NCI-H1694 treated with DMSO at 0.1 percent for 48 hours (cell line): ENCODE data around the gene CBR1.
"Not testable (repeated sequence)": the region's sequence is repeated elsewhere in the genome, so short reads cannot be mapped to it uniquely, and the experiment has no call there.

Experiments
- DNase-seq: peaks from one replicate; lab custom pipeline; 2025; lab: John Stamatoyannopoulos, UW

CBR1 gene

DNA sequence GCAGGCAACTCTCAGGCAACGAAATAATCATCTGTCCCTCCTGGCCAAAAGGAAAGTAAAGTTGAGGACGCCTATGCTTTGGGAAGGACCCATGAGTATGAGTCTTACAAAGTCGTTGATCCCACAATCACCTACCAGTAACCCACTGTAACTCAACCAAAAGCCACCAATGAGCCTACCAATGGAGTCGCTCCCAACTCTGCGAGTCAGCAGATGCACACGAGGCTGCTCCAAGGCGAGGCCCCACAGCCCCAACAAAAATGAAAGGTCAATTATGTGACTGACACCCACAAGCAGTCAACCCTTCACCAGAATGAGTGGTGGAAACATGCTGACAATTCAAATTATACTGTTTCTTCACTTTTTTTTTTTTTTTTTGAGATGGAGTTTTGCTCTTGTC, 21.5 kb upstream of the CBR1 start:
- DNase-seq = no peak

DNA sequence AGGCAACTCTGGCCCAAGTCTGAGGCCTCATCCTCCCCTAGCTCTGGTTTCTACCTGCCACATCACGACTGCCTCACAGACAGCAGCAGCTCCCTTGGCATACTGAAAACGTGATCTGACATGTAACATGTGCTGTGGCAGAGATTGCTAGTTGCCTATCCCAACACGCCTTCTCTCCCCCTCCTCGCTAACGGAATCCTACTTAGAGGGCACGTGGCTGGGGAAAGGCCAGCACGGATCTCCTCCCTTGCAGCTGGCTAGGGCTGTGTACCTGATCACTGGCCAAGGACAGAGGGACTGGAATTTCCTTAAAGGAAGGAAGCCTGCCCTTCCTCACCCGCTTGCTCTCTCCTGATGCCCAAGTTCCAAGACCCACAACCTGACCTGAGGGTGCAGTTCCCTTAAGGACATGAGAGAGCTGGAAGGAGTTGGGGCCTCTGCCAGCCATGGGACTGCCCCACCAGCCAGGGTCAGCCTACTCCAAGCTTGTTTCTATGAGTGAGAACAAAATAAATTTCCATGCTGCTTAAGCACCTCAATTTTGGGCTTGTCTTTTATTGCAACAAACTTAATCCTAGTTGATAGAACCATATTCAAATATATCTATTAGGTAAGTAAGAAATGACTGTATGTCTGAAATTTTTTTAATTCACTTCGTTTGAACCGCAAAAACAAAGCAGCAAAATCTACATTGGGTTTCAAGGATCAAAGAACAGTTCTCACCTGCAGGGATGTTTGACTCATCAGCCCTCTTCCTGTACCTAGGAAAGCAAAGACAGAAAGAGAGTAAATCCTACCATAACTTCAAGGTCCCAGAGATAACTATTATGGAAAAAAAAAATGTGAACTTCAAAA, 16.7 kb upstream of the CBR1 start:
- DNase-seq = no peak

DNA sequence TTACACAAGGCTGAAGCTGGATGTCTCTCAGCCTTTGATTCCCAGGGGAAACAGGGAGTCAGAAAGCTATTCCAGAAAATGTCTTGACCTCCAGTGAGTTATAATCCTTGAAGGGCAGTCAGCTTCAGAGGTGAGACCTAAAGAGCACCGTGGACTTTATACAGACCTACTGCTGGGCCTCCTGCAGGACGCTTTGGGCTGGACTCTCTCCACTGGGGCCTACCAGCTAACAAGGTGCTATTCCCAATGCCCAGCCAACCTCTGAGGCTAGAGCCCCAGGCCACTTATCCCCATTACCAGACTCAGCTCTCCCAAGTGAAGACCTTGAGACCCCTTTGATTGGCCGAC, 16.1 kb upstream of the CBR1 start:
- no peak for DNase-seq

DNA sequence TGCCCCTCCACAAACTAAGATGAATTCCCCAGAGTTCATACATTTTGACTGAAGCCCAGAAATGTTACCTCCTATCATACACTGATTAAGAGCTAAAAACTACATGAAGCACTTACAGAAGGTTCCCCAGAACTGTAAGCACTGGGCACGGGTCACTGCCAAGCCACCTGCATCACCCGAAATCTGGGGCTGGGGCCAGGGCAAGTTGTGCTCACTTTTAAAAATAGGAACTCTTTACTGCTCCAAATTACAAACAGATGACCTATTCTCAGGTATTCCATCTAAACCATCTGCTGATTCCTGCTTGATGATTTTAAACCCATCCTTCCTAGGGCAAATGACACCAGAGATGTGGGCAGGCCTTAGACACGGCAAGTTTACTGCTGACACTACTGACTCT, 14.3 kb upstream of the CBR1 start:
- no peak for DNase-seq

DNA sequence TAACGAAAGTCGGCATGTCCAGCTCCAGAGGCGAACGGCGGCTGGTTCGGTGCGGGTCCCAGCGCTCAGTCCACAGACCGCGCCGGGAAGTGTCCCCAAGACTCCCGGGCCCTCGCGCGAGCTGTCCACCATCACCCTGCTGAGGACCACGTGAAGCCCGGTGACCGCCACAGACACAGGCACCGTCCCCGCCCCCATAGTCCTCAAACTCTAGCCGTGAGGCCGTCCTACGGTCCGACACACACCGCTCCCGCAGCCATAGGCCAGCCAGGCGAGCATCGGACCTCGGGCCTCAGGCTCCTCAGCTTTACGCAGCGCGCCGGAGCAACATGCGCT, 10.0 kb upstream of the CBR1 start:
- no peak for DNase-seq

DNA sequence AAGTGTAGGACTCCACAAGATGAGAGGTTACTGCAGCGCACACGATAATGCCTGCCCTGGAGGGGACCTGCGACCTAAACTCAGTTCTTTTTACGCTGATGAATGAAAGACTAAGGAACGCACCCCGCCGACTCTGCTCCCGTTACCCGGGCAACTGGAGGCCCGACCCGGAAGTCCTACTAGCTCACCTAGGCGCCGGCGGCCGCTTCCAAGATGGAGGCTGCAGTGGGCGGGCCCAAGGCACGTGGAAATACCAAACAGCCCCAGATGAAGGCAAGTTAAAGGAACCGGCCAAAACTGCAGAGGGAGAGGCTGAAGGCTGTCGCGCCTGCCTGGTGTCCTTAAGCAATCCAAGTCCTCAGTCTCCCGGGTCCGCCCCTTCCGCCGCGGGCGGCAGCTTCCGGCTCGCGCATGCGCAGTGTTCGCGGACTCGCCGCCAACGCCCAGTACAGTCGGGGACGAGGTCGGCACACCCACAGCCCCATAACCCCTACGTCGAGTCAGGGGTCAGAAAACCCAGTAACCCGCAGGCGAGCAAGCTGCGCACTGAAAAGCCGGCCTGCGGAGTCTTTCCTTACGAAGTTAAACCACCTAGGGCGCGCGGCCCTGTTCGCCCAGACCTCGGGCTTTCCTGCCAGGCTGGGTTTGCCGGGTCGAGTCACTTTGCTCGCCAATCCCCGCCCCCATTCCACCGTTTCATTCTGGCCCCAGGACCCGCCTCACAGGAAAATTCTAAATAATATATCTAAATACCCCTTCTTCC, 9.5 kb upstream of the CBR1 start, which contains the start of gene SETD4:
SETD4 (minus strand) TSS at position 368 of the 763 bp plus-strand sequence. CDS start 1,638 bp downstream, outside the sequence.
- DNase-seq = peak; percentile 89

DNA sequence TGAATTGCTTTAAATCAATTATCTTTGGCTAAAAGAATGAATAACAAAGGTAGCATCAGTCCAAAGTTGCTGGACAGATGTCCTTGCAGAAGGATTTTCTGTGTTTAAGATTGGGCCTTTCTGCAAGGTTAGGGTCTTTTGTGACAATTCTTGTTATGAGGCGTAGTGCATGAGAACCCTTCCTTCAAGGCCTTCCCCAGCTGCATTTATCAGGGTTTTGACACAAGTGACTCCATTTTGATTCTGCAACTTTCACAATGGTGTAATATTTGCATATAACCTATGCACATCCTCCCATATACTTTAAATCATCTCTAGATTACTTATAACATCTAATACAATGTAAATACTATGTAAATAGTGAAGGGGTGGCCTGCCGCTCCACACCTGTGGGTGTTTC, 8.4 kb upstream of the CBR1 start:
- no peak for DNase-seq

DNA sequence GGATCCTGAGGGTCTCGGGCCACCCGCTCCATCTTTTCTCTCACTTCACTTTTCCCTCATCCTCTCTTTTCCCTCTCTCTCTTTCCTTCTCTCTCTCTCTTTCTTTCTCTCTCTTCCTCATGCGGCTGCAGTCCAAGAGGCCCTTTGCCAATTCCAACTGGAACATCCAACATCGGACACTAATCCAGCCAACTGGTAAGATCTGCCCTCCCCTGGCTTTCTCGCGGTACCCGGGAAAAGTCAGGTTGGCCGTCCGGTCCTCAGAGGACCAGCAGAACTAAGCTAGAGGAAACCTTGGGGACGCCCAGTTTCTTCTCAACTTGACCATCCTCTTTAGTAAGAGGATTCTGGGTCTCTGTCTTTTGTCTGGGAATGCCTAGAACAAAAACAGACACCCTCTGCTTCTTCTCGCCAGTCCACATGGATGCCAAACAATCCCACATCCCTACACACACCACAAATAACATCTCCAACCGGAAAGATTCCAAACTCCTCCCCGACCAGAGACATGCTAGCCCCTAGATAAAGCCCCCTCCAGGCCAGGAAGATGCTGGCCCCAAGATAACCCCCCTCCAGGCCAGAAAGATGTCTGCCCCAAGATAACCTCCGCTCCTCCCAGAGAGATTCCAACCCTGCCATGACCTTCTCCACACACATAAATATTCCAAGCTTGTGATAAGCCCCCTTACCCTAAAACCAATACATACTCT, 6.3 kb upstream of the CBR1 start:
- DNase-seq = no peak

DNA sequence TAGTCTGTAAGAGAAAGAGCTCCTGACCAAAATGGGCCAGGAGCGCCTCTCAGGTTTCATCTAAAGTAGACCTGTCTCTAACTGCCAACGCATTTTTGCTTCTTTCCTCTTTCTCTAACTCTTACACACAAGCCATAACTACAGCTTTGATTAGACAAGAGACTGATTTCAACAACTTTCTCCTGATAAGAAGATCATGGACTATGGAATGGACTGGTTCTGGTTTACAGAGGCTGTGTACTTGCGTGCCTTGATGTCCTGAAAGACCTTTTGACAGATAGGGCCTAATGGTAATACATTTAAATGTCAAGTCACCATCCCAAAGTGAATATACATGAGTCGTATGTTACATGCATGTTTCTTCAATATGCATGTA, 5.8 kb upstream of the CBR1 start:
- DNase-seq = no peak

DNA sequence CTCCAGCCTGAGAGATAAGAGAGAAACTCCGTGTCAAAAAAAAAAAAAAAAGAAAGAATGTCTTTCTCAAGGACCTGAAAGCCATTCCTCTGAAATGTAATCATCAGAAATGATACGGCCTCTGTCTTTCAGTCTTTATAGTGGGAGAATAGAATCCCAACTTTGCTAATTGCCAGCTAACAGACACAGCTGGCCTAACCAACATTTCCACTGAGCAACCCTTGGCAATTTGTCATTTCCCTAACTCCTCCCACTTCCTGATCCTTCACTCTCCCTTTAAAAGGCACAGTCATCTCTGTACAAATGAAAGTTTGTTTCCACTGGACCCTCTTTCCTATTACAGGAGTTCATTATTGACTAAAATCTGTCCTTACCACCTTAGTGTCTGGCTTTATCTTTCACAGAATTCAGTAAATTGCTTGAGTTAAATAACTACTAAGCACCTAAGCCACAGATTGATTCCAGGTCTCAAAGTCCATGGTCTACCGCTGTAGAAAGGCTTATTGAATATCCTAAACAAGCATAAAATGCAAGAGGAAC, 4.3 kb upstream of the CBR1 start:
- DNase-seq = no peak

DNA sequence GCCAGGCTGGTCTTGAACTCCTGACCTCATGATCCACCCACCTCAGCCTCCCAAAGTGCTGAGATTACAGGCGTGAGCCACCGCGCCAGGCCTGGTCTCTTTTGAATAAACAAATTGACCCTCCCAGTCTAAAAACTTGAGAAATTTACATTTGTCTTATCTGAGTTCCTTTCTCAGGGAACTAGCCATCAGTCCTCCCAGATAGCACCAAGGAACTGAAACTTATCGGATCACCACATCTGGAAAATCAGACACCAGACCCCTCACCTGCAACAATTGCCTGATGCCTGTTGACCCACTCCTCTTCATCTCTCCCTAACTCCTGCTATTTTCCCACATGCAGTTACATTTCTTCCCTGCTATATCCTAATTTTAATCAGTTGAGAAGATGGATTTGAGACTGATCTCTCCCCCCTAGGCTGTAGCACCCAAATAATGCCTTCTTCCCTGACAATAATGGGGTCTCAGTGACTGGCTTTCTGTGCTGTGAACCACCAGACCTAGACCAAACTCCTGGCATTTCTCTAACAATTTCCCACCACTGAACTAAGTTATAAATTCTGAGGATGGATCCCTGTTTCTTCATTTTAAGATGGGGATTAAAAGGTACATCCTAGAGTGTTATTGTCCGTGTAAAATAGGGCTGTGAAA, 951 bp upstream of the CBR1 start:
- no peak for DNase-seq

DNA sequence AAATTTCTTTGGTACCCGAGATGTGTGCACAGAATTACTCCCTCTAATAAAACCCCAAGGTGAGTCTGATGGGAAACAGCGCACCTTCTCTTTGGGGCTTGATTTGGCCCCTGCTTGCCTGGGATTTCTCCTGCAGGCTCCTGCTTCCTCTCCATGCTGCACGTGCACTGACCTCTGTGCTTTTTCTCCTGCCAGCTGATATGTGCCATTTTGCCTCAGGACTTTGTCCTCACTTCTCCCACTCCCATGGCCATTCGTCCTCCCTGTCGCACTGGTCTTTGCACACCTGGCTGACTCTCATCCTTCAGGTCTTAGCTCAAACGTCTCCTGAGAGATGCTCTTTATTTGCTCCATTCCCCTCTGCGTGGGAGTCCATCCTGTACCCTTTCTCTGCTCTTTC, 1.2 kb downstream of the CBR1 start:
- no peak for DNase-seq

DNA sequence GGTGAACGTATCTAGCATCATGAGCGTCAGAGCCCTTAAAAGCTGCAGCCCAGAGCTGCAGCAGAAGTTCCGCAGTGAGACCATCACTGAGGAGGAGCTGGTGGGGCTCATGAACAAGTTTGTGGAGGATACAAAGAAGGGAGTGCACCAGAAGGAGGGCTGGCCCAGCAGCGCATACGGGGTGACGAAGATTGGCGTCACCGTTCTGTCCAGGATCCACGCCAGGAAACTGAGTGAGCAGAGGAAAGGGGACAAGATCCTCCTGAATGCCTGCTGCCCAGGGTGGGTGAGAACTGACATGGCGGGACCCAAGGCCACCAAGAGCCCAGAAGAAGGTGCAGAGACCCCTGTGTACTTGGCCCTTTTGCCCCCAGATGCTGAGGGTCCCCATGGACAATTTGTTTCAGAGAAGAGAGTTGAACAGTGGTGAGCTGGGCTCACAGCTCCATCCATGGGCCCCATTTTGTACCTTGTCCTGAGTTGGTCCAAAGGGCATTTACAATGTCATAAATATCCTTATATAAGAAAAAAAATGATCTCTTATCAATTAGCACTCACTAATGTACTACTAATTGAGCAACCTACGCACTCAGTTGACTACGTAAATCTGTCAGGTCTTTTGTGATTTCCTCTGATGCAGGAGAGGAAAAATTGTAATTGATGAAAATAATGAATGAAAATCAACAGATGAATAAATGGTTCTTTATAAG, 2.8 kb downstream of the CBR1 start:
- DNase-seq = no peak

DNA sequence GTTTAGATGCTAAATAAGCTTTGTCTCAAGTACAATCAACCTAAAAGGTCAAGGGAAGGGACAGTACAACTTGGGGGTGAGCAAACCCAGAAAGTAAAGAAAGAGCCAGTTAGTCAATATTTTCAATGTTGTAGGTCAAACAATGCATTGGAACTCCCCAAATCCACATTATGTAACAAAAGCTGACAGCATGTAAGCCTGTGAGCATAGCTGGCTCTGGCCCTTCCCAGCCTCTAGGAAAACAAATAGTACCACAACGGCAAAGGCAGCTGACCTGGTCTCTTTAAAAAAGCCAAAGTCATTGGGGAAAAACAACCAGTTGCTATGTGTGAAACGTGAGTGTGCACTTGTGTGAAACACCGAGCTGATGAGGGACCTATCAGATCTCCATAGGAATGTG, 3.4 kb downstream of the CBR1 start:
- DNase-seq = no peak

DNA sequence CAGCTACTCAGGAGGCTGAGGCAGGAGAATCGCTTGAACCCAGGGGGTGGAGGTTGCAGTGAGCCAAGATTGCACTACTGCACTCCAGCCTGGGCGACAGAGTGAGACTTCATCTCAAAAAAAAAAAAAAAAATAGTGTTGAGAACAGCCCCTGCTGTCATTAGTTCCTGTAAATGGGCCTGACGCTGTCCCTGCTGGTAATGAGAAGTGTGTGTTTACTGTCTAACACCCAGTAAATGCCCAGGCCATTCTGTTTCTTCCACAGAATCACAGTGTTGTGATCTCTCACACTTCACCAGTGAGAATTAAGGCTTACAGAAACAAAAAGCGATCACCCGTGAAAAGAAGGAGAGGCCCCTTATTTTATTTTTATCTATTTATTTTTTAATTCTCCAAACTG, 4.1 kb downstream of the CBR1 start:
- not testable (repeated sequence) for DNase-seq

DNA sequence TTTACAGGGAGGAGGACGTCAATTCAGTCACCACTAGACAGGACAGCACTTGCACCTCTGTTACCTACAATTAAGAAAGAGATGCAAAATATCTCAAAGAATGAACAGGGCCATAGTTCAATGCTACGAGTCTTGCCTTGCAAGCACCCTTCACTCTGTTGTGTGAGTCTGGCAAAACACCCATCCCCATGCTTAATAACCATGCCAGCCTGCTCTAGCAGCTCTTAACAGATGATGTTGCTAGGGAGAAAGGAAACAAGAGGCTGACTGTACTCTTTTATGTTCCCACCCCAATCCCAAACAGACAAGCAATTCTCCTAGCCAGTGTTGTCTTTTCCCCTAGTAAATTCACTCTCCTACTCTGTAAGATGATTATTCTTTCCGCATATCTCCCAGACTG, 5.3 kb downstream of the CBR1 start:
- no peak for DNase-seq

DNA sequence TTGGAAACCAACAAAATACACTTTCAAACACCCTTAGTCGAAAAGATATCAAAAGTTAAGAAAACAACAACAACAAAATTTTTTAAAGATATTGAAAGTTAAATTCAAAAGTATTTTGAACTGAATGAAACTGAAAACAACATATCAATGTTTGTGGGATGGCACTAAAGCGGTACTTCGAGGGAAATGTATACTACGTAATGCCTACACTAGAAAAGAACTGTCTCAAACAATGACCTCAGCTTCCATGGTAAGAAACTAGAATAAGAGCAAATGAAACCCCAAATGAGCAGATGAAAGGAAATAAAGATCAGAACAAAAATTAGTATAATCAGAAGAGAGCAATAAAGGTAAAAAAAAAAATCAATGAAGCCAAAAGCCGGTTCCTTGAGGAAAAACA, 6.1 kb downstream of the CBR1 start:
- no peak for DNase-seq

DNA sequence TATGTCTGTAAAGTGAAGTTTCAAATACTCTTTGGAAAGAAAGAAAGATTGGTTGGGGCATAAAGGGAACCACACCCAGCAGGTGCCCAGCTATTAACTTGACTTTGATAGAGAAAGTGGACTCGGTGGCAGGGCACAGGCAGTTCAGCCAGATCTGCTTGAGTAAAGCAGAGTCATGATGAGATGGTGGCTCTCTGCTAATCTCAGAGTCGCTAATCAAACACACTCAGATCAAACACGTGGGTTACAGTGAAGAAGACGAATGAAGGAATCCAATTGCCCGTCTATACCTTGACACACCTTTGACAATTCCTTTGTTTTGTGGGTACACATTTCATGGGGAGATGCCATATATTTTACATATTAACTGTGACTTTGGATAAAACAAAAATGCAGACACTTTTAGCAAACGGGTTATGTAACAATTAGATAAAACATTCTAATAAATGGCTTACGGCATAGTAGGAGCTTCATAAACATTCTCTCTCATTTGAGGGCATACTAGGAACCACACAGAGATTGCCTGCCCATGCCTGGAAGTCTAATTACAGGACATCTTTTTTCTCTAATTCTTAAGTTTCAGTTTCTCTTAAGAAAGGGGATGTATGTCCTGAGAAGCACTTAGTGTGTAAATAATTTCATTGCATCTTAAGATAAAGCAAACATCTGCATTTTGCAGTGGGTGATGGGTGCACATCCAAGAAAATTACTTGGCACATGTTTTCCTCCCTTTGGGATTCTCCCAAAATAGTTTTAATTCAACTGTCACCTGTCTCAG, 7.2 kb downstream of the CBR1 start:
- no peak for DNase-seq

DNA sequence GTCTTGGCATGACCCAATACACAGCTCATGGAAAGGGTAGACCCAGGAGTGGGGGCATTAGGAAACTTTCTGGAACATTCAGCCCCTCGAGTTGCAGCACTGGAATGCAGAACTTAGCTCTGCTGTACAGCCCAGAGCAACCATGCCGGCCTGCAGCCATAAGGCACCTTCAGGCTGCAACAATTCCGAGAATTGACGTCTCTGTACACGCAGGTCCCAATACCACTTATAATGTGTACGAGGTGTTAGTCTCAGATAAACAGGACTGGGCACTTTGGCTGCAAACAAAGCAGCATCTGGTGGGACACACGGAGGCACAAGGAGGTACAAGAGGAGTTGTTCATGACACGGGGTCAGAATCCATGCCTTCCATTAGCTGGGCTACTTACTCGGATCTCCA, 7.9 kb downstream of the CBR1 start:
- DNase-seq = no peak

DNA sequence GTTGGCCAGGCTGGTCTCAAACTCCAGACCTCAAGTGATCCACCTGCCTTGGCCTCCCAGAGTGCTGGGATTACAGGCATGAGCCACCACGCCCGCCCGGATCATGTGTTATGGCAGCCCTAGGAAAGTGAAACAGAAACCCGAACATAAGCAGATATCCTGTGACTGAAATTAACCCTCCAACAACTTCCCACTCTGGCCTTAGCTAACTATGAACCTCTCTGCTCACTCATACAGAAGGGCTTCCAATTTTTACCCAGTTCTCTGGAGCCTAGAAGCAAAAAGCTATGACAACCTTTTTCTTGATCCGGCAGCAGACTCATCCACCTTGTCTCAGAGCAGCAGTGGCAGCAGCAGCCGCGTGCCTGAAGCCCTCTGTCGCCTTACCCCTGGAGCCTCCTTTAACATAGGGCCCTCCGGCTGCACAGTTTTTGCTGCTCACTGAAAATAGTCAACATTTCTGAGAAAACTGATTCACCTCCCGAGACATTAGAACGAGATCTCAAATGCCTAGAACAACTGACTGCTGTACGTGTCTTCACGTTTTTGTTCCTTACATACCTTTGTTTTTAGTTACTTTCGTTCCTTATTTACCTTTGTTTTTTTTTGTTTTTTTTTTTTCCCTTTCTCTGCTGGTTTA, 9.3 kb downstream of the CBR1 start:
- DNase-seq = no peak
